HG03060 (cell line): ENCODE measurements around the gene NAA38.

Source experiments
- ATAC-seq: cut with Tn5 transposase; IDR thresholded peaks from one replicate; pipeline ENCODE4 v1.9.1; 2021; ENCODE audit warnings: low read depth, moderate number of reproducible peaks; ENCODE audit not compliant: unreplicated experiment

Gene NAA38

DNA sequence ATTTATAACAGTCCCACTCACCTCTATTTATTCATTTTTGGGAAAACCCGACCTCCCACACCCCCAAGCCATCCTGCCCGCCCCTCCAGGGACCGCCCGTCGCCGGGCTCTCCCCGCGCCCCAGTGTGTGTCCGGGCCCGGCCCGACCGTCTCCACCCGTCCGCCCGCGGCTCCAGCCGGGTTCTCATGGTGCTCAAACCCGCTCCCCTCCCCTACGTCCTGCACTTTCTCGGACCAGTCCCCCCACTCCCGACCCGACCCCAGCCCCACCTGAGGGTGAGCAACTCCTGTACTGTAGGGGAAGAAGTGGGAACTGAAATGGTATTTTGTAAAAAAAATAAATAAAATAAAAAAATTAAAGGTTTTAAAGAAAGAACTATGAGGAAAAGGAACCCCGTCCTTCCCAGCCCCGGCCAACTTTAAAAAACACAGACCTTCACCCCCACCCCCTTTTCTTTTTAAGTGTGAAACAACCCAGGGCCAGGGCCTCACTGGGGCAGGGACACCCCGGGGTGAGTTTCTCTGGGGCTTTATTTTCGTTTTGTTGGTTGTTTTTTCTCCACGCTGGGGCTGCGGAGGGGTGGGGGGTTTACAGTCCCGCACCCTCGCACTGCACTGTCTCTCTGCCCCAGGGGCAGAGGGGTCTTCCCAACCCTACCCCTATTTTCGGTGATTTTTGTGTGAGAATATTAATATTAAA is 3.1 kb downstream of the NAA38 start:
- ATAC-seq: no peak

GRCh38 chr17:7853691-7854038 is 3.7 kb downstream of the NAA38 start:
- ATAC-seq: no peak

- ATAC-seq: no peak
These were observed 4.3 kb downstream of the NAA38 start for GRCh38 chr17:7852919-7853690.

DNA sequence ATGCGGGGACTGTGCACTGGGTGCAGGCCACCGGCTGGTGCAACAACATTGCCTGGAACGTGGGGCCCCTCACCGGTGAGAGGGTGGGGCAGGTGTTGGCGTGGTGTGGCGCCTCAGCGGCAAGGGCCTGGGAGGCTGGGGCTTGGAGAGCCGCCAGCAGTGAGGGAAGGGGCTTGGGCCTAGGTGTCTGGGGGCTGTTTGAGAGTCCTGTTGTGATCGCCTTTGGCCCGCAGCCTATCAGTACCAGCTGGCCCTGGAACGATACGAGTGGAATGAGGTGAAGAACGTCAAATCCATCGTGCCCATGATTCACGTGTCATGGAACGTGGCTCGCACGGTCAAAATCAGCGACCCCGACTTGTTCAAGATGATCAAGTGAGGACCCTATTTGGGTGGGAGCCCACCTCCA is 5.1 kb downstream of the NAA38 start:
- ATAC-seq: no peak

GRCh38 chr17:7851438-7852261 is 5.7 kb downstream of the NAA38 start:
- ATAC-seq: no peak

DNA sequence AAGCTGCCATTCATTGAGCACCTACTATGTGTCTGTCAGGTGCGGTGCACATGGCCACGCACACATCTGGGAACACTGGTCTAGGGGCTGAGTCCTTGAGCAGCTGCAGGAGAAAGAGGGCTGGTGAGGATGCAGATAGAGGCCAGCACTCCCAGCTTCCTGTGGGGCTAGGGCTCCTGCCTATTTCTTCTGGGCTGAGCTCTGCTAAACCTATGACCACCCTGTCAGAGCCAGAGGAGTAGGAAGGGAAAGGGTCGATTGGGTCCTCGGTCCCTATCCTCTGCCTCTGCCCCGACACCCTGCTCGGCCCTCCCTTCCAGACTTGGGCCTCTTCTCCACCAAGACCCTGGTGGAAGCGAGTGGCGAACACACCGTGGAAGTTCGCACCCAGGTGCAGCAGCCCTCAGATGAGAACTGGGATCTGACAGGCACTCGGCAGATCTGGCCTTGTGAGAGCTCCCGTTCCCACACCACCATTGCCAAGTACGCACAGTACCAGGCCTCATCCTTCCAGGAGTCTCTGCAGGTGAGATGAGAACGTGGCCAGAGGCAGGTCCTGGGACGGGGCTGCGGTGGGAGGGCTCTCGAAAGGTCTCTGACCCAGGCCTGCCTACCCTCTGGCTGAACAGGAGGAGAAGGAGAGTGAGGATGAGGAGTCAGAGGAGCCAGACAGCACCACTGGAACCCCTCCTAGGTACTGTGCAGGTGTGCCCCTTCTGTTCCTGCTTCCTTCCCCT is 6.5 kb downstream of the NAA38 start:
- no peak for ATAC-seq

DNA sequence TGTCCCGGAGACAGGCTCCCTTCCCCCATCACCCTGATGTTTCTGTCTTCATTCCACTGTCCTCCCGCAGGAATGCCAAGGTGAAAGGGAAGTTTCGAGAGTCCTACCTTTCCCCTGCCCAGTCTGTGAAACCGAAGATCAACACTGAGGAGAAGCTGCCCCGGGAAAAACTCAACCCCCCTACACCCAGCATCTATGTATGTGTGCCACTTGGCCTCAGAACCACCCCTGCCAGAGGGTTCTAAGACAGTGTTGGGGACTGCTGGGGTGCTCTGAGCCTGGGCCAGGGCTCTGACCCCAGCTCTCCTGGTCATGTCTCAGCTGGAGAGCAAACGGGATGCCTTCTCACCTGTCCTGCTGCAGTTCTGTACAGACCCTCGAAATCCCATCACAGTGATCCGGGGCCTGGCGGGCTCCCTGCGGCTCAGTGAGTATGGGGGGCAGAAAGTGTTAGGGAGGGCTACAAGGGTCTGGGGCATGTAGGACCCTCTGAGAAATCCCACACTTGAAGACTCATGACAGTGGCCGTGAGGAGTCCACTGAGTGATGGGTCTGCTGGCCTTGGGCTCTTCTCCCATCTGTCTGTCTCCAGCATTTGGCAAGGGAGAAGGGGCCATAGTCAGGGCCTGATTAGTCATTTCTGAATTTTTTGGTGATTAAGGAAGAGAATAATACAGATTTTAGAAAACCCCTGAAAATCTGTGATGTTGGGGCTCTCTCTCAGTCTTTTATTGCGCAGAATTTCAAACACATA is 7.4 kb downstream of the NAA38 start:
- ATAC-seq: no peak

DNA sequence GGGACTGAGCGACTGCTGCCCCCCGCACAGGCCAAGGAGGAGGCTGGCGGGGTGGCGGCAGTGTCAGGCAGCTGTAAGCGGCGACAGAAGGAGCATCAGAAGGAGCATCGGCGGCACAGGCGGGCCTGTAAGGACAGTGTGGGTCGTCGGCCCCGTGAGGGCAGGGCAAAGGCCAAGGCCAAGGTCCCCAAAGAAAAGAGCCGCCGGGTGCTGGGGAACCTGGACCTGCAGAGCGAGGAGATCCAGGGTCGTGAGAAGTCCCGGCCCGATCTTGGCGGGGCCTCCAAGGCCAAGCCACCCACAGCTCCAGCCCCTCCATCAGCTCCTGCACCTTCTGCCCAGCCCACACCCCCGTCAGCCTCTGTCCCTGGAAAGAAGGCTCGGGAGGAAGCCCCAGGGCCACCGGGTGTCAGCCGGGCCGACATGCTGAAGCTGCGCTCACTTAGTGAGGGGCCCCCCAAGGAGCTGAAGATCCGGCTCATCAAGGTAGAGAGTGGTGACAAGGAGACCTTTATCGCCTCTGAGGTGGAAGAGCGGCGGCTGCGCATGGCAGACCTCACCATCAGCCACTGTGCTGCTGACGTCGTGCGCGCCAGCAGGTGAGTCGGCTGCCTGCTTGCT is 8.1 kb downstream of the NAA38 start:
- ATAC-seq: no peak

DNA sequence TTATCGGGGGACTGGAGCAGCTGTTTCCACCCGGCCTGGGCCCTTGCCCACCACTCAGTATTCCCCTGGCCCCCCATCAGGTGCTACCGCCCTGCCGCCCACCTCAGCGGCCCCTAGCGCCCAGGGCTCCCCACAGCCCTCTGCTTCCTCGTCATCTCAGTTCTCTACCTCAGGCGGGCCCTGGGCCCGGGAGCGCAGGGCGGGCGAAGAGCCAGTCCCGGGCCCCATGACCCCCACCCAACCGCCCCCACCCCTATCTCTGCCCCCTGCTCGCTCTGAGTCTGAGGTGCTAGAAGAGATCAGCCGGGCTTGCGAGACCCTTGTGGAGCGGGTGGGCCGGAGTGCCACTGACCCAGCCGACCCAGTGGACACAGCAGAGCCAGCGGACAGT is 8.6 kb downstream of the NAA38 start:
- ATAC-seq: no peak

- ATAC-seq: no peak
These were observed 9.2 kb downstream of the NAA38 start for GRCh38 chr17:7848131-7848579.

DNA sequence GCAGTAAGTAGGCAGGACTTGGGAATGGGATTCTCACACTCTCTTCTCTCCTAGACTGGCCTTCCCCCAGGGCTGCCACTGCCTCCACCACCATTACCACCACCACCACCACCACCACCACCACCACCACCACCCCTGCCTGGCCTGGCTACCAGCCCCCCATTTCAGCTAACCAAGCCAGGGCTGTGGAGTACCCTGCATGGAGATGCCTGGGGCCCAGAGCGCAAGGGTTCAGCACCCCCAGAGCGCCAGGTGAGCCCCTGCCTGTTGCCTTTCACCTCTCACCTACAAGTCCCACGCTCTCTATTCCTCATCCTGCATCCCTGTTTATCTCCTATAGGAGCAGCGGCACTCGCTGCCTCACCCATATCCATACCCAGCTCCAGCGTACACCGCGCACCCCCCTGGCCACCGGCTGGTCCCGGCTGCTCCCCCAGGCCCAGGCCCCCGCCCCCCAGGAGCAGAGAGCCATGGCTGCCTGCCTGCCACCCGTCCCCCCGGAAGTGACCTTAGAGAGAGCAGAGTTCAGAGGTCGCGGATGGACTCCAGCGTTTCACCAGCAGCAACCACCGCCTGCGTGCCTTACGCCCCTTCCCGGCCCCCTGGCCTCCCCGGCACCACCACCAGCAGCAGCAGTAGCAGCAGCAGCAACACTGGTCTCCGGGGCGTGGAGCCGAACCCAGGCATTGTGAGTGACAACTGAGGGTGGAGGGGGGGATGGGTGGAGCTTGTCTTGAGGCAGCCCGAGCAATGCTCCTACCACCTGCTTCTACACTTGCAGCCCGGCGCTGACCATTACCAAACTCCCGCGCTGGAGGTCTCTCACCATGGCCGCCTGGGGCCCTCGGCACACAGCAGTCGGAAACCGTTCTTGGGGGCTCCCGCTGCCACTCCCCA is 10.3 kb downstream of the NAA38 start:
- ATAC-seq: no peak

- ATAC-seq: no peak
These were observed 11.2 kb downstream of the NAA38 start for GRCh38 chr17:7846063-7846735.

- no peak for ATAC-seq
These were observed 11.8 kb downstream of the NAA38 start for GRCh38 chr17:7845359-7846062.

- no peak for ATAC-seq
These were observed 12.8 kb downstream of the NAA38 start for GRCh38 chr17:7844292-7845154.

DNA sequence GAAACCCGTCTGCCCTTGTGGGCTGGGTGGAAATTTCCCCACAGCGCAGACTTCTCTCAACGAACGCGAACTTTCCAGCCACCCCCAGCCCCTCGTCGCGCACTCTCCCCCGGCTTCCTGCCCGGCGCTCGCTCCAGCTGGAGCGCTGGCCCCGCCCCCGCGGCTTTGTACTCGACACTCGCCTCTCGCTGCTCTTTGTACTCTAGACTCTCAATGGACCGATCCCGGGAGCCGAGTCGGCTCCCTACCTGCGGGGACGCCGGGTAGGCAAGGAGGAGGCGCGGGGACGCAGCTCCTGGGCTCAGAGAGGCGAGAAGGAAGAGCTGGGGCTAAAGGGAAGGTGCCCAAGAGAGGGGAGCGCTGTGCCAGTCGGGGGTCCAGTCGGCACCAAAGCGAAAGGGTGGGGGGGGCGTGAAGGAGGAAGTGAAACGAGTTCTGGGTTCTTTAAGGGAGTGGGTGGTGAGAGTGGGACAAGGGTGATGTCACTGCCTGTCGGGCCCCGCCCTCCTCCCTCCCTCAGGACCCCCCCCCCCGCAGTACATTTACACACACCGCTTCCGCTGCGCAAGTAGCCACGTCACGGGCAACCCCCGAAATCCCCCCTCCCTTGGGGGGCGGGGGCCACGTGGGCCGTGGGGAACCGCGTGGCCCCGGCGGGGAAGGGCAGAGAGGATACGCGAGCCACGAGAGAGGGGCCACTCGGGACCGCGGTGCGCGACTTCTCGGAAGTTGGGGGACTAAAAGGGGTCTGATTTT is 13.6 kb downstream of the NAA38 start:
- no peak for ATAC-seq

DNA sequence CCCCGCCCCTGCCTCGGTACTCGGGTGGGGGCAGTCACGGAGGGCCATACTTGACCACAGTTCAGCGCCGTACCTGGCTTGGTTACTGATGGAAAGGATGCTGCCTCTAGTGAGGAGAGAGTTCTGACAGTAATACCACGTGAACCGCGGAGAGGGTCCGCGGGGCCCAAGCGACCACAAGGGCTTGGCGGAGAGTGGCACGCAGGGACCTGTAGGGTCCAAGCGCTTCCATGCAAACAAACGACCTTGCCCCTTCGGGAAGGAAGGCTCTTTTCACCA is 14.2 kb downstream of the NAA38 start:
- no peak for ATAC-seq
